ENCODE measurements around the gene PLXNA2.

DNA sequence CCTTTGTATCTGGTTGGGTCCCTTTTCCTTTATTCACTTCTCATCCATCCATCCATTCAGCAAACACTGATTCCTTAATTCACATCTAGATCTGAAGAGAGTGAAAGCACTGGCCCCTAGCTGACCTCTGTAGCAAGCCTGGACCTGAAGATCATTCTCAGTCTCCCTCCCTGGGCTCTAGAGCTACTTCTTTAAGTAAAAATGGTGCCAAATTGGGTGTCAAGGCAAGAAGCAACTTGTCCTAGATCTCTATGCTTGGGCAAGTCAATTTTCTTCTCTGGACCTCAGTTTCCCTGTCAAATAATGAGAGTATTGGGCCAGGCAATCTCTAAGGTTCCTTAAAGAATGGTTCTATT, 36.1 kb downstream of the PLXNA2 start:
- TF ChIP-seq, protein P1, sequence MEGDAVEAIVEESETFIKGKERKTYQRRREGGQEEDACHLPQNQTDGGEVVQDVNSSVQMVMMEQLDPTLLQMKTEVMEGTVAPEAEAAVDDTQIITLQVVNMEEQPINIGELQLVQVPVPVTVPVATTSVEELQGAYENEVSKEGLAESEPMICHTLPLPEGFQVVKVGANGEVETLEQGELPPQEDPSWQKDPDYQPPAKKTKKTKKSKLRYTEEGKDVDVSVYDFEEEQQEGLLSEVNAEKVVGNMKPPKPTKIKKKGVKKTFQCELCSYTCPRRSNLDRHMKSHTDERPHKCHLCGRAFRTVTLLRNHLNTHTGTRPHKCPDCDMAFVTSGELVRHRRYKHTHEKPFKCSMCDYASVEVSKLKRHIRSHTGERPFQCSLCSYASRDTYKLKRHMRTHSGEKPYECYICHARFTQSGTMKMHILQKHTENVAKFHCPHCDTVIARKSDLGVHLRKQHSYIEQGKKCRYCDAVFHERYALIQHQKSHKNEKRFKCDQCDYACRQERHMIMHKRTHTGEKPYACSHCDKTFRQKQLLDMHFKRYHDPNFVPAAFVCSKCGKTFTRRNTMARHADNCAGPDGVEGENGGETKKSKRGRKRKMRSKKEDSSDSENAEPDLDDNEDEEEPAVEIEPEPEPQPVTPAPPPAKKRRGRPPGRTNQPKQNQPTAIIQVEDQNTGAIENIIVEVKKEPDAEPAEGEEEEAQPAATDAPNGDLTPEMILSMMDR (IDR thresholded peaks at IDR 0.05): no peak
- TF ChIP-seq POLR2A (IDR thresholded peaks at IDR 0.05): no peak
